Measurements from ENCODE around the gene RSPRY1. TPM values are rescaled to one million over a fixed set of nuclear protein-coding genes. Genes with fewer than 3 reads are reported as not detected.
"Not testable (repeated sequence)": the region's sequence is repeated elsewhere in the genome, so short reads cannot be mapped to it uniquely, and the experiment has no call there.

RSPRY1 gene
- total RNA-seq, 1 donor from 2014 or later, result 26.0 TPM

DNA sequence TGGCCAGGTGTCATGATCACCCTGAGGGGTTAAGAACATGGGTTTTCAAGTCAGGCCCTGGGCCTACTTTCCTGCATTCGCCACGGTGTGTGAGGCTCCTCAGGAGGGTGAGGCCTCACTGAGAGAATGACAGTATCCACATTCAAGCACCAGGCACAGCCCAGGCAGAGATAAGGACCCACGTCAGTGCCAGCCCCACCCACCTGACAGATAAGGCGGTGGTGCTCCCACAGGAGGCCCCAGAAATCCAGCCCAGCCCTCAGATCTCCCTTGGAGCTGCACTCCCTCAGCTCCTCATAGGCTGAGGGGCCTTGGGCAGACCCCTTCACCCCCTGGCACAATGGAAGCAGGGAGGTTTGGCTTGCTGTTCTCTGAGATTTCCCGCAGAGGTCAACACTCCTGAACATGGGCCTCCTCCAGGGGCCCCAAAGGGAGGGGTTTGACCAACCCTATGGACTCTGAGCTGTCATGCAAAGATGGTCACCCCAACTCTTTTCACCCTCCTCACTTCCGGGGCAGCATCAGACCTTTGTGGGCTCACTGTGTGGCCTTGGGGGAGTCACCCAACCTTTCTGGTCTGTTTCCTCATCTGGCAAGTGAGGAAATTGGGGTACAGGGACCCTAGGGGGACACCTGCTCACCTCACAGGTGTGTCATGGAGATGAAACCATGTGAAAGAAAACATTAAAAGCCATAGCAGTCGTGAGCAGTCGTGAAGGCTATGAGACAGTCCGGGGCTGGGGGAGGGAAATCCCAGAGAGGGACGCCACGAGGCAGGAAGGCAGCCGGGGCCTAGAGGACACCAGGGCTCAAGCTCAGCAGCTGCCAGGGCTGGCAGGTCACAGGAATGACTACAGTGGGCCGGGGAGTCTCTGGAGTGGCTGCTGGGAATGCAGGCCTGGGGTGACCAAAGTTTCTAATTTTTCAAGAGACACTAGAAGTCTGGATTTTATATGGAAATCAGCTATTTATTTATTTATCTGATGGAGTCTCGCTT, 83.0 kb downstream of the RSPRY1 start:
- no peak for DNase-seq (ENCODE audit: low spot score)

GRCh38 chr16:57270221-57271062, 84.3 kb downstream of the RSPRY1 start:
- no peak for DNase-seq (ENCODE audit: low spot score)

DNA sequence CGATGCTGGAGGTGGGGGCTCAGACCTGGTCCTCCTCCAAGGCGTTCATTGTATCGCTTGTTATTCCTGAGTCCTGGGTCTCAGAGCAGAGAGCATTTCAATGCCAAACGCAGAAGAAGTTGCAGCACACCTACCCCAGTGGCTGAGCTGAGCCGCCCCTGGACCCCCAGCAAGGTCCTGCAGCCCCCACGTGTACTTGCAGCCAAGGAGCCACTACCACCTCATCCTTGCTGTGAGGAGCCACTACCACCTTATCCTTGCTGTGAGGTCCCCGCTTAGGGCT, 84.9 kb downstream of the RSPRY1 start:
- DNase-seq (ENCODE audit: low spot score), result no peak

DNA sequence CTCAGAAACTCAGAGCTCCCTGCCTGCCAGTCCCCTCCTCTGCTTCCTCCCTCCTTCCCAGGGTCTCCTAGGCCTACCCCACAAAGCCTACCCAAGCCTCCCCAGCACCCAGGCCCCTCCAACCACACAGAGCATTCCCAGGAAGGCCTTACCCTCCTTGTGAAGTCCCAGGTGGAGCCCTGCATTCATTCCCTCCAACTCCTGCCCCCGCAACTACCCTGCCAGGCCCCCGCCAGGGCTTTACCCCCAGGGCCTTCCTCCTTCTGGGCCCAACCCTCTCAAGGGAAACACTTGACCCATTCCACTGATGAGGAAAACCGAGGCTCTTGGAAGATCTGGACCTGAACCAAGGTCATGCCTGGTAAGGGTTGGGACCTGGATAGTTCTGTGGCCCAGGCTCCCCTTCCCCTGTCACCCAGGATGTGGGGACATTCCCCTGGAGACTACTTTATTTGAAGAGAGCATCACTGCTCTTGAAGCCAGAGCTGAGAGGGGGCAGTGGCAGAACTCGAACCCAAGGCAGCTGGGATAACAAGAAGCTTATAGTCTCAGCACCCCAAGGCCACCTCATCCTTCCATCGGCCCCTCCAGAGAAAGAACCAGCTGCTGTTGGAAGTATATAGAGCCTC, 85.9 kb downstream of the RSPRY1 start:
- no peak for DNase-seq (ENCODE audit: low spot score)

GRCh38 chr16:57273359-57273758, 87.2 kb downstream of the RSPRY1 start:
- DNase-seq (ENCODE audit: low spot score), result no peak

GRCh38 chr16:57273826-57274225, 87.7 kb downstream of the RSPRY1 start:
- DNase-seq (ENCODE audit: low spot score), result no peak

GRCh38 chr16:57275946-57276345, 89.8 kb downstream of the RSPRY1 start:
- not testable (repeated sequence) for DNase-seq (ENCODE audit: low spot score)

GRCh38 chr16:57276596-57276995, 90.5 kb downstream of the RSPRY1 start:
- DNase-seq (ENCODE audit: low spot score), result no peak

GRCh38 chr16:57277586-57277985, 91.5 kb downstream of the RSPRY1 start:
- no peak for DNase-seq (ENCODE audit: low spot score)

GRCh38 chr16:57278494-57278893, 92.4 kb downstream of the RSPRY1 start:
- no peak for DNase-seq (ENCODE audit: low spot score)

- no peak for DNase-seq (ENCODE audit: low spot score)
Observed at GRCh38 chr16:57279780-57280638, 93.9 kb downstream of the RSPRY1 start.

GRCh38 chr16:57281791-57282190, 95.7 kb downstream of the RSPRY1 start:
- DNase-seq (ENCODE audit: low spot score), result no peak

- no peak for DNase-seq (ENCODE audit: low spot score)
Observed at GRCh38 chr16:57282510-57283213, 96.5 kb downstream of the RSPRY1 start.

DNA sequence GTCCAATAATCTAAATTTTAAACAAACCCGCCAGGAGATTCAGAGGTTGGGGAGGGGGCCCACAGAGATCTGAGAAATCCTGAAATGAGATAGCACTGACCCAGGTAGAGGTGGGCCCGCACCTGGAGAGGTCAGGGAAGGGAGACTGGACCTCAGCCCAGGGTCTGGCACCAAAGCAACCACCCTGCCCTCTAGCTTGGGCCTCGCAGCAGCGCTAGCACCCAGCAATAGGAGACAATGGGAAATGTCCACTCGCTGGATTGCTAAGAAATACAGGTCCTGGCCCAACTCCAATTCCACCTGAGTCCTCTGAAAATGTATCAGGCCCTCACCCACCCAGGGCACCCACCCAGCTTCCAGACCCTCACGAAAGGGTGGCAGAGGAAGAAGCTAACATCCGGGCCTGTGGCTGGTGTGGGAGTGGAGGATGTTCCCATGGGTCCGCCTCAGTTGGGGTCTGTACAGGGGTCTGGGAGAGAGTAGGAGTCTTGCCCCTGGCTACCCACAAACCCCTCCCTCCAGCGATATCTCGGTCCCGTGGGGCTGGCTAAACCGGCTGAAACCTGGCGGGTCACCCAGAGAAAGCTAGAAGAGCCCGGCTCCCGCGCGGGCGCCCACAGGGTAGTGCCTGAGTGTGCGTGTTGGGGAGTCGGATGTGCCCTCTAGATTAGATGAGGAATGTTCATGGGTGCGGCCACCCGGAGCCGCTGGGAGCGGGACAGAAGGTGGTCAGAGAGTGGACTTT, 97.3 kb downstream of the RSPRY1 start:
- DNase-seq (ENCODE audit: low spot score), result no peak

DNA sequence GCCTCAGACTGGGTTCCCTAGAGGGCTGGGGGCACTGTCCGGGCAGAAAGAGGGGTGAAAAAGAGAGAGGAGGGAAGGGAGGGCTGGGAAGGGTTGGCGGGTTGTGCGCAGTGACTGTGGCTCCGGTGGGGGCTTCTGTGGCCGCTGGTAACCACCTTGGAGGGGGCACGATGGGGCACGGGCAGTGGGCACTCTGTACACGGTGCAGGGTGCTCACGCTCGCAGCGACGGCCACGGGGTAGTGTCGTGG, 97.8 kb downstream of the RSPRY1 start:
- no peak for DNase-seq (ENCODE audit: low spot score)

DNA sequence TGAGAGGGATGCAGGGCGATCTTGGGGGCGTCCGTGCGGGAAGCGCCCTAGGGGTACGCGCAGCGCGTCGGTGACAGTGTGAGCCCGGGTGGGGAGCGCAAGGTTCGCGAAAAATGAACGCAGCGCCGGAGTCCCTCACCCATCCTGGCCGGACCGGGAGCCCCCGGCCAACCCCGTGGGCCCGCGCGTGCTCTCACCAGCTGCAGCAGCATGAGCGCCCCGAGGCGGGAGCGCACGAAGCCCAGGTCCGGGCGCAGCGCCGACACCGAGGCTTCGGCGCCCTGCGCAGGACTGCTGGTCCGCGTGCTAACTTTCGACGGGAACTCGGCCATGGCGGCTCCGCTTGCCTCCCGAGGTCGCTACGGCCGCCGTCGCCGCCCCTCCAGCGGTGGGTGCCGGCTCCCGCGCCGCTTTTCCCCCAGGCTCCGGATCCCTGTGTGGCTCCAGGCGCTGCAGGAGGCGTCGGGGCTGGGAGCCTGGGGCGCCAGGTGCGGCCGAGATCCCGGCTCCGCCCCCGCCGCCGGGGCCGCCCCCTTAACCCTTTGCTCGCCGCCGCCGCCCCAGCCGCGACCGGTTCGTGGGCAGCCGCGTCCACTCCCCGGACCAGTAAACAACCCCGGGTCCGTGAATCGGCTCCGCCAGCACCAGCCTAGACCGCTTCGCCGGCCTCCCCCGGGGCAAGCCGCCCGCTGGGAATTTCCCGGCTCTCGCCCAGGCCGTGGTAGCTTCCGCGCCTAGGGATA, 98.3 kb downstream of the RSPRY1 start, which contains the start of gene PLLP:
PLLP (minus strand) TSS at position 464 of the 743 bp plus-strand sequence; CDS start at position 332, 132 bp downstream.
- DNase-seq (ENCODE audit: low spot score), result no peak

DNA sequence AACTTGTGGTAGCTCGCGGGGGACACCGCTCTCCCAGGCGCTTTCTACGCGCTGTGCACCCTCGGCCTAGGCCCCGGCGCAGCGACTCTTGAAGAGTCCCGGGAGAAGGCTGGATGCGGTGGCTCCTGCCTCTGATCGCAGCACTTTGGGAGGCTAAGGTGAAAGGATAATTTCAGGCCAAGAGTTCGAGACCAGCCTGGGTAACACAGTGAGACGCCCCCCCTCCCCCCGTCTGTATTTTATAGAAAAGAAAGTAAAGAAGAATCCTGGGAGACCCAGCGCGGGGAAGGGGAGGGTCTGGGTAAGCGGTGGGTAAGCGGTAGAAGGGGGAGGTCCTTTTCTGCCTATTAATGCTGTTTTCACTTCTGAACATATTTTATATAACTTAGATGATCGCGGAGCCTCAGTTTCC, 98.8 kb downstream of the RSPRY1 start:
- DNase-seq (ENCODE audit: low spot score), result no peak

DNA sequence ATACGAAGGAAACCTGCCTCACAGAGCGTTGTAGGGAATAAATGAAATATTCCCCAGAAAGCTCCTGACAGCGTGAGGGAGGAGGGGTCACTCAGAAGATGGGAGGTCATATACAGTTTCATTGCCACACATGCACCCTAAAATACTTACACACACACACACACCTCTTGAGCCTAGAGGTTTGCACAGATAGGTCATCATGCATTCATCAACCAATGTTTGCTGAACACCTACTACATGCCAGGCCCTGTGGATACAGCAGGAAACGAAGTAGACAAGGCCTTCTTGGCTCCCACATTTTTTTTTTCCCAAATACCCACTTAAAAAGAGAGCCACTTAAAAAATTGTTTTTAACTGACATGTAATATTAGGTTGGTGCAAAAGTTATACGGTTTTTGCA, 99.2 kb downstream of the RSPRY1 start:
- no peak for DNase-seq (ENCODE audit: low spot score)
